GM21515 (cell line): ENCODE results near the gene AMOT.

Experiments
- ATAC-seq: cut with Tn5 transposase; IDR thresholded peaks from one replicate; pipeline ENCODE4 v1.9.1; 2021; ENCODE audit not compliant: unreplicated experiment

The AMOT gene

DNA sequence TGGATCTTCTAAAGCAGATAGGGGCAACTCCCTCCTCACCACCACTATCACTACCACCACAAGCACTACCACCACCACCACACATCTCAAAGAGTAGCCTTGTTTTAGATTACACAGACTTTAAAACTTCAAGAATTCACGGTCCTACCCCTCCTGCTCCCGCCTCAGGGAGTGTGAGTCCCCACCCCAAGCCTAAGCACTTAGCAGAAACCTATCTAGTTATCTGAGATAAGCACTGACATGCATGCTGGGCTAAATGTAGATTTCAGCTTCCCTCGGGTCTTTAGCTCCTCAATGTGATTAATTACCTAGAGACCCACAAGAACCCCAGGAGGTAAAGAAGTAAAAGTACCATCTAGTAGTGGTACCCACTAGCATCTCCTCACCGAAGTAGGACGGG is 775 bp downstream of the AMOT start:
- ATAC-seq: no peak

- no peak for ATAC-seq
Measured at GRCh38 chrX:112837531-112837930, 3.1 kb downstream of the AMOT start.

DNA sequence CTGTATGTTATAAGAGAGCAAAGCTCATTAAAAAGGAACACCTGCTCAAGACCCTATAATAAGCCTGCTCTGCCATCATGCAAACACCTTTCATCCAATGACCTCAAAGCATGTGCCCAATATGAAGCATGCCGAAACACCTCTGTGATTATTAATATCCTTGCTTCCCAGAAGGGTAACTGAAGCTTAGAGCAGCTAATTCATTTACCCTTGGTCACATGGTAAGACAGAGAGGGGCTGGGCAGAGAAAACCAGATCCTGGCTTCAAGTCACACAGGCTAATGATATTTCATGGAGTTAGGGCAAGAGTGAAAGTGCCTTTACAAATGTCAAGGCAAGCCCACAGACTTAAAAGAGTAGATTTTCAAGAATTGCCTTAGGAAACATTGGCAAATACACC is 5.6 kb downstream of the AMOT start:
- no peak for ATAC-seq

GRCh38 chrX:112834031-112834845 is 6.4 kb downstream of the AMOT start:
- no peak for ATAC-seq

DNA sequence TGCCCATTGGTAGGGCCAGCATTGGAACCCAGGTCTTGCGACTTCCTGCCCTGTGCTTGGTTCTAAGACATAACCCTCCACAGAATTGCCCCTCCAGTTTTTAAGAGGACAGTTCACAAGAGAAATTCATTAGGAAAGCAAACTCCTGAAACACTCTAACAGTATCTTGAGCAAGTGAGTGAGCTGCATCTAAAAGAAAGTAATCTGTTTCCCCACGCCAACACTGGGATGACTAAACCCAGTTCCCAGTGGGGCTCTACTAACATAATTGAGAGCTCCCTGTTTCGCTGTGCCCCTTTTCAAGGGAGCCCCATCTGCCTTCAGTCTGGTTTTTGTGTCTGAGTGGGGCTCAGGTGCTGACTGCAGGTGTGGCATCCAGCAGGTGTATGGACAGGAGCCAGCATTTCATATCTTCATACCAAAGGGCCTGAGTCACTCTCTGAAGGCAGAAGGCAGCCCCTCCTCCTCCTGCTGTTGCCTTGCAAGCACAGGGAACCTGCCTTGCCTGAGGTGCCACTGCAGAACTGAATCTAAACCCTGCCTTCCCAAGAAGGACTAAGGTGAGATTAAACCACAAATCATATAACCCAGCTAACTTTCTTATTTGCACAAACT is 8.0 kb downstream of the AMOT start:
- no peak for ATAC-seq

DNA sequence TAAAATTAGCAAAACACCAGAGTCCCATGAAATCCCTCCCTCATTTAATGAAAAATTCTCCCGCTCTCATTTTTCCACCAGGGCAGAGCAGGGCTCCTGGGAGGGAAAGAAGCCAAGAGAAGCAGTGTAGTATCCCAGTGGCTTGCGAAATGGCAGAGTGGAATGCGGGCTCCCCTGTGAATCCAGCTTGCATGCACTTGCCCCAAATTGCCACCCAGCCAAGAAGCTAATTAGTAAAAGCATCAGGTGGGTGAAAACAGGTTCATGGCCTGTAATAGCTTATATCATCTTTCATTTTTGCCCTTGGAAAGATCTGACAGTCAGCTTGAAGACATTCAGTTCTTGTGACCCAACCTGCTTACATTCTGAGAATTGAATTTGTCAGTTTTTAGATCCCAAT is 10.1 kb downstream of the AMOT start:
- no peak for ATAC-seq

DNA sequence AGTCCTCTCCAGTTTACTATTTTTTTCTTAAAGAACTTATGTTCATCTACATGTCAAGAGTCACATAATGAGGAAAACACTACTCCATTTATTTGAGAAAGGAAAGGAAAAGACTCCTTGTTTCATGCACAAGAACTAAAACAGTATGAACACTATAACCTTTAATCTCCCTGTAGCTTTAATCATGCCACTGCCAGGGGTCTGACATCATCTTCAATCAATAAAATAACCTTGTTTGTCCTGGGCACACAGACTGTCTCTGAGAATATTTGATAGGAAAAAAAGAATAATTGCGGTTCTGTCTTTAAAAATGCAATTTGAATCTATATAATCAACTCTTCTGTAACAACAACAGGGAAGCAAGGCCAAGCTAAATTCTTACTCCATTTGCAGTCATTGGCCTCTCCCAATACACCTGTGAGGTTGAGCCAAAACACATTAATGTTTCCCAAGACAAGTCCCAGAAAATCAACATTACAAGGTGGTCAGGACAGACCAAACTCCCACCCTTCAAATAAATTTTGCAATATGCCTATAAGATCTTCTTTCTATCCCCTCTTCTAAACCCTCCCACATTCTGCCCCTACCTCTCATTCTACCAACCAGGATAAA is 13.2 kb downstream of the AMOT start:
- ATAC-seq: no peak

- no peak for ATAC-seq
Measured at GRCh38 chrX:112826023-112826422, 14.6 kb downstream of the AMOT start.

DNA sequence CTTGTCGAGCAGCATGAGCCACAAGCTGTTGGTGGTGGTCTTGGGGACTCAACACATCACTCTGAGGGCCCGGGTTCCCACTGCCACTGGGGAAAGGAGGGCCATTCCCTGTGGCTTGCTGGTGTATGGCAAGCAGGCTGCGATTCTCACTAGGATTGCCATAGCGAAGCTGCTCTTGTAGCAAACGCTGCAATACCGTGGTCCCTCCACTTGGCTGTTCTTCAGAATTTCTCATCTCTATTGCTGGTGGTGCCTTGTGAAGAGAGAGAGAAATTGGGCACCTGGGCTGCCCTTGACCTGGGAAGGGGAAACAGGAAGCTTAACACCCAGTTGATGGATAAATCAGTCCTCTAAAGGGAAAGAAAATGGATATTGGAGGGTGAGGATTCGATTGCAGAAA is 17.7 kb downstream of the AMOT start:
- ATAC-seq: no peak

DNA sequence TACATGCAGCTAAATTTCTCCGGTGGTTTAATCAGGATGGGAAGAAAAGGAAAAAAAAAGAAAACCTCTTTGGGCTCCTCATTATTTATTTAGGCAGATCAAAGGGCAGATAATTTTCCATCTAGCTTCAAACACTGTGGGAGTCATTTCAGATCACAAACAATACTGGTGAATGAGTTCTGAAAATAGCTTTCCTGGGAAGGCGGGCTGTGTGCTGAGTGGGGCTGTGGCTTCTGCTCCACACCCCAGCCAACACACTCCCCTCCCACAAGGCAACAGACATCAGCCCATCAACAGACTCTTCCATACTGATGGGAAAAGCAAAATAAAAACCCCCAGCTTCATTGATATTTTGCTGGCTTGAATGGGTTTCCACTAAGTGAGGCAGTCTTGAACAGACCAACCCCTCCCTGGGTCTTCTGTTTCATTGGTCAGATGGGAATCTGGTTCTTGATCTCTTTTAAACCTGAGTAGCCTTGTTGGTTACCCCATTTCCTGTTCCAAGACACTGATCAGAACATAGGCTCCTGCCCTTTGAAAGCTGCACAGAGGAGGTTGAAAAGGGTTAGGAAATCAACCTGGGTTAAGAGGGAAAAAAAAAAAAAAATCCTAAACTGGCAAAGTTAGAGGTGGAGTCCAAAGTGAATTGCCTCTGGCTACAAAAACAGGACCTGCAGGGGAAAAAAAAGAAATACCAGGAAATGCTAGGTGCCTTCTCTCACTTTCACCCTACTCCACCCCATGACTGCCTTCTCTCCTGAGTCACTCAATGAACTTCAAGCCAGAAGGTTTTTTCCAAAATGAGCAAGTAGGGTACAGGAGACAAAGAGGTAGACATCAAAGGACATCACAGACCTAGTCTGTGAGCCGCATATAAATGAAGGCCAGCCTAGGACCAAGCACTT is 20.0 kb downstream of the AMOT start:
- ATAC-seq: no peak

- no peak for ATAC-seq
Measured at GRCh38 chrX:112819813-112820212, 20.8 kb downstream of the AMOT start.

- ATAC-seq: no peak
Measured at GRCh38 chrX:112819008-112819640, 21.5 kb downstream of the AMOT start.

- ATAC-seq: no peak
Measured at GRCh38 chrX:112818114-112819007, 22.3 kb downstream of the AMOT start.

GRCh38 chrX:112816908-112817307 is 23.7 kb downstream of the AMOT start:
- no peak for ATAC-seq

DNA sequence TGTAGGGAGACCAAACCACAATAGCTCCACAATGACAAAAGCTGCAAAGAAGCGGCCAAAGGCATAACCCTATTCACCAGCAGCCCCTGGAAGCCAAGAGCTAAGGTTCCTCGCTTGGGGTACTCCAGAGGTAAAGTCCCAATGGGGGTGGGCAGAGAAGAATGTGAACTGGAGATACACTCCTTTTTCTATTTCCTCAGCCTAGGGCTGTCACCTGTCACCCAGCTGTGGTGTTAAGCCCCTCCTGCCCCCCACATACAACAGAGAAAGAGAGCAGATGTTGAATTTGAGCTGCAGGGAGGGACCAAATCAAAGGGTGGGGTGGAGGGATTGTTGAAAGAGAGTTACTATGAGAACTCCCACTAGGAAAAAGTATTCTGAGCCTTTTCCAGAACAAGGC is 26.1 kb downstream of the AMOT start:
- ATAC-seq: no peak

DNA sequence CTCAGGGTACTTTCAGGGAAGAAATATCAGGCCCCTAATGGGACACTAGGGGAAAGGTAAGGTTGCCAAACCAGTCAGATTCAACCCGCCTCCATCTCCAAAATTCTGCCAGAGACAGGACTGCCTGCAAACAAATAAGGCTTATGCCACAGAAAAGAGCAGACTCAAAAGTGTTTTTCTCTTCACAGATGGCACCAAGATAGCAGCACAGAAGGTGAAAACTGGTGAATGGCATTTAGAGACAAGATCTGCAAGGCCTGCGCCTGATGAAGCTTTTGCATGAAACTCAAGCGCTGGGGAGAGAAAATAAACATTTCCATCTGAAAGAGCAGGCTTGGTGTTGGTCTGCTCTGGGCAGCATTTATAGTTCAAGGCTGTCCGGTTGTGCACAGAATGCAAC is 27.9 kb downstream of the AMOT start:
- ATAC-seq: no peak

GRCh38 chrX:112808651-112809195 is 31.9 kb downstream of the AMOT start:
- ATAC-seq: no peak

DNA sequence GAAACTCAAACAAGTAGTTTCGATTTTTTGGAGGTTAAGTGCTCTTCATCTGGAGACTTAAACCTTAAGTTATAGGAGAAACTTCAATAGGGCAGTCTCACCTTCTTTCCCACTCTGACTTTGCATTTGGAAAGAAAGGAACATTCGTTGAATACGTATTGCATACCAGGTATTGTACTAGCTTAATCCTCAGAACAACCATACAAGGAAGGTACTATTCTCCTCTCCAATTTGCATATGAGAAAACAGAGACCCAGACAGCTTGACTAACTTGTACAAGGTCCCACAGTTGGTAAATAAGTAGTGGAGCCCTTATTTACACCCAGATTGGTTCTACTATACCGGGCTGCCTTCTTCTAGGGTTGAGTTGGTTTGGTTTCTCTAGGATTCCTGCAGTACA is 32.6 kb downstream of the AMOT start:
- ATAC-seq: no peak

DNA sequence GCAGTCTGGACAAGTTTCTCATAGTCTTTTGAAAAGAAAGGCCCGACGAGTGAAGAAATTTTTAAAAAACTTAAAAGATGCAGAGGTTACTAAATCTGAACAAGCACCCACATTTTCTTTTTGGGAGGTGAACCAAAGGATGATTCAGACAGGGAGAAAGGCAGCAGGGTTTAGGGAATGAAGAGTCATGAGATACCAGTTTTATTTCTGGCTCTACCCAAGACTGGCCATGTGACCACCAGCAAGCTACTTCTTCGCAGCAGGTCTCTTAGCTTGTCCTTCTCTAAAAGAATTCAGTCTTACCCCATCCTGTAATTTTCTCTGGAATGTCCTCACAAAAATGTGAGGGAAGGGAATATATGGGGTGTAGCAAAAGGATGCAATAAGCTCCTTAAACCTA is 37.6 kb downstream of the AMOT start:
- no peak for ATAC-seq

DNA sequence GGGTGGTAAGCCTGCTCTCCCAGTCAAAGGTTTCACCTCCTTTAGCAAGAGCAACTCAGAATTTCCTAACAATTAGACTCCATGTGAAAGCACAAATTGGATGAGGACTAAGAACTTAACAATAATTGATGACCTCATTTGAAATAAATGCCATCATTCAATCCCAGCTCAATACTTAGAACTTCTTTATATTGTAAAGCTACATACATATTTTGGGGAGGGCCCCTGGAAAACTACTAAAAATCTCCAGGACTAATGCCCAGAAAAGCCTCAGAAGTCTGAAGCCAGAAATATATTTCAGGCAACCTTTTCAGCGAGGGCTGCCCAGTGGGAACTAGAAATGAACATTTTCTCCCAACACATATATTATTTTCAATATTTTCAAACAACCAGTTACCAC is 38.1 kb downstream of the AMOT start:
- ATAC-seq: no peak
